Gastroesophageal sphincter (tissue), 3 donors: Measurements from ENCODE around the gene PLOD1.

ENCODE experiments used
- POLR2A ChIP-seq, 2 donors: fragments of 450-650 bp; IDR thresholded peaks; one replicate each; pipeline ENCODE4 v1.6.1; 2017; ENCODE audit warnings: antibody characterized with exemption in 2 of 2, mild to moderate bottlenecking in 2 of 2, moderate library complexity in 1 of 2
- TF ChIP-seq, protein P1 (sequence below), 4 experiments: fragments of 200-600 bp in 2 of 4; fragments of 450-650 bp in 2 of 4; sonication (generic) in 1 of 4; IDR thresholded peaks; one replicate each; pipeline ENCODE4 v1.5.1; 2017 to 2019; ENCODE audit warnings: antibody characterized with exemption in 4 of 4, mild to moderate bottlenecking in 2 of 4, moderate library complexity in 2 of 4

DNA sequence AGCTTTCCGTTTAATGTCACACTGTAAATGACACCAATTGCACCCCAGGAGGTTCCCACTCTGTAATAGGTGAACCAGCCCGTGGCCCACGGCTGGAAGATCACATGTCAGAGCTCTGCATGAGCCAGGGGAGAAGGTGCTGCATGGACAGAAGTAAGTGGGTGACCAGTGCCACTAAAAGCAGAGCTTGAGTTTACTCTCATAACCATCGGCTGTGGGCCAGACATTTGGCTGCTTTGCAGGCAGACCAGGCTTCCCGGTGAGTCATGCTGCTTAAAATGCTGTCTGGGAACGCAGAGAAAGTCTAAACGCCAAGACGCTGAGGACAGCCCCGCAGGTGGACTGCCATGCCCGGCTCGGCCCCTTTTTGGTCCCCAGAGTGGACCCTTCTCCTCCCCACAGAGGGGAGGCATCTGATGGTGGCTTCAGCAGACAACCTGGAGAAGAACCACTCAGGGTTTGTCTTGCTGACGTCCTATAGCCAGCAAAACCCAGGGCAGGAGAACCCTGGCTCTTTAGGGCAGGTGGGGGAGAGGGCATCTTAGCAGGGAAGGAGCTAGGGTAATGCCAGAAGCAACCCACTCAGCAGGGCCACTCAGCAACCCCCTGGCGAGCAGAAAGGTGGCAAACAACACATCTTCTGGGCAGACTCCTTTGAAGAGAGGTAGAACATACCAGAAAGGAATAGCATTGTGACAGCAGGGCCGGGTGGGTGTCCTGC lies 15.6 kb upstream of the PLOD1 start:
- no peak for TF ChIP-seq POLR2A (IDR thresholded peaks at IDR 0.05)
- TF ChIP-seq, protein P1, sequence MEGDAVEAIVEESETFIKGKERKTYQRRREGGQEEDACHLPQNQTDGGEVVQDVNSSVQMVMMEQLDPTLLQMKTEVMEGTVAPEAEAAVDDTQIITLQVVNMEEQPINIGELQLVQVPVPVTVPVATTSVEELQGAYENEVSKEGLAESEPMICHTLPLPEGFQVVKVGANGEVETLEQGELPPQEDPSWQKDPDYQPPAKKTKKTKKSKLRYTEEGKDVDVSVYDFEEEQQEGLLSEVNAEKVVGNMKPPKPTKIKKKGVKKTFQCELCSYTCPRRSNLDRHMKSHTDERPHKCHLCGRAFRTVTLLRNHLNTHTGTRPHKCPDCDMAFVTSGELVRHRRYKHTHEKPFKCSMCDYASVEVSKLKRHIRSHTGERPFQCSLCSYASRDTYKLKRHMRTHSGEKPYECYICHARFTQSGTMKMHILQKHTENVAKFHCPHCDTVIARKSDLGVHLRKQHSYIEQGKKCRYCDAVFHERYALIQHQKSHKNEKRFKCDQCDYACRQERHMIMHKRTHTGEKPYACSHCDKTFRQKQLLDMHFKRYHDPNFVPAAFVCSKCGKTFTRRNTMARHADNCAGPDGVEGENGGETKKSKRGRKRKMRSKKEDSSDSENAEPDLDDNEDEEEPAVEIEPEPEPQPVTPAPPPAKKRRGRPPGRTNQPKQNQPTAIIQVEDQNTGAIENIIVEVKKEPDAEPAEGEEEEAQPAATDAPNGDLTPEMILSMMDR (IDR thresholded peaks at IDR 0.05): no peak
